HG03039 (cell line): ENCODE data around the gene PFDN1.

Experiments
- ATAC-seq: cut with Tn5 transposase; IDR thresholded peaks from one replicate; pipeline ENCODE4 v1.9.1; 2021; ENCODE audit warnings: mild to moderate bottlenecking, moderate library complexity; ENCODE audit not compliant: unreplicated experiment

PFDN1 gene

GRCh38 chr5:140298183-140298601 is 4.7 kb downstream of the PFDN1 start:
- no peak for ATAC-seq

GRCh38 chr5:140297283-140297682 is 5.6 kb downstream of the PFDN1 start:
- ATAC-seq, result no peak

DNA sequence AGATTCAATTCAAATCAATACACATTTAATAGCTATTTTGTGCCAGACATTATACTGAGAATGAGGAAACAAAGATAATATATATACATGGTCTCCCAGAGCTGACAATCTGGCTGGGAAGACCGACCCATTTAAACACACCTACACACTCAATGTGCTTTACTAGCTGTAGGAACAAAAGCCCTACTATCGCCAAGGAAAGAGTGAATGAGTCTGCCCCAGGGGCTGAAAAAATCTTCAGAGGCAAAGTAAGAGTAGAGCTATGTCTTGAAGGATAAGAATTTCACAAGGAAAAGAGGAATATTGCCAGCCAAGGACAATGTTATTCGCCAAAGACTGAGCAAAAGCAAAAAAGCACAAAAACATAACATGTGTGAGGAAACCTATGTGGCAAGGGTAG is 6.6 kb downstream of the PFDN1 start:
- no peak for ATAC-seq

- ATAC-seq, result no peak
These were observed 7.5 kb downstream of the PFDN1 start for GRCh38 chr5:140295414-140295813.

- no peak for ATAC-seq
These were observed 8.1 kb downstream of the PFDN1 start for GRCh38 chr5:140294753-140295152.

DNA sequence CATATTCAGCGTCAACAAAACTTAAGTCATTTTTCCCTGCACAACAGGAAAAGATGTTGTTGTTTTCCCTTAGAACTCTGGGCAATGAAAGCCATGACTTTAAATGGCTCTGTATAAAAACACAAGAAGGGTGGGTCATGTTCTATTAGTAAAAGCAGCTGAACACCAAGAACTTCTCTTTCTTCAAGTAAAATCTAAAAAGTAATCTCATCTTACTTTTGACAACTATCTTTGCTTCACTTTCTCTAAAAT is 9.1 kb downstream of the PFDN1 start:
- ATAC-seq, result no peak

- ATAC-seq, result no peak
These were observed 9.6 kb downstream of the PFDN1 start for GRCh38 chr5:140293091-140293848.

DNA sequence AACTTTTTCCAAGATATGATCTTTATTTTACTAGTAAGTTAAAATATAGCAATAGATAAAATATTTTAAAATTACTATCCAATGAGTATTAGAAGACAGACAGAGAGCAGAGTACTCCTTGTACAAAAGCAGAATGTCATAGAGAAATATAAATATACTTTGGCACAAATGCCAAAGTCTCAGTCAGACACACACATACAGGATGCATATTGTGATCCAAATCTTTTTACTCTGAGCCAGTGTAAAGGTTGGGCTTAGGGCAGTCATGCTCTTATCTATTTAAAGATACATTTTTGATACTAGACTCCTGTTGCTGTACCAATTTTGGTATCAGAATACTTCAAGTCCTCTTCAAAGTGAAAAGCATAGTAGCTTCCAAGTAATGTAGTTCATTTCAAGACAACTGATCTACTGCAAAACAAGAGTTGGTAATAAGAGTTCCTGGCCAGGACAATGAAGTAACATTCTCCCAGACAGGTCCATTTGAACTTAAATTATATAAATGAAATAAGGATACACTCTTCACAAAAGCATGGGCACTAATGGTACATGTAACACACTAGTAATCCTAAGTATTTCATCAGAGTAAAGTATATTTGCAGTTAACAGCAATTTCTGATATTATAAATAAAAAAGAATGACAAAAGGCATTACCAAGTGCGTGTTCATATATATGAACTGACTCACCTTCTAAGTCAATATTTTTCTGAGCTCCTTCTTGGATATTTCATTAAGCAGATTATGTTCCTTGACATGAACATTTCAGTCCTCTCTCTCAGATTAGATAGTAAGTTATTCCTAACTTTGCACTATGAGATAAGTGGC is 10.5 kb downstream of the PFDN1 start:
- no peak for ATAC-seq

DNA sequence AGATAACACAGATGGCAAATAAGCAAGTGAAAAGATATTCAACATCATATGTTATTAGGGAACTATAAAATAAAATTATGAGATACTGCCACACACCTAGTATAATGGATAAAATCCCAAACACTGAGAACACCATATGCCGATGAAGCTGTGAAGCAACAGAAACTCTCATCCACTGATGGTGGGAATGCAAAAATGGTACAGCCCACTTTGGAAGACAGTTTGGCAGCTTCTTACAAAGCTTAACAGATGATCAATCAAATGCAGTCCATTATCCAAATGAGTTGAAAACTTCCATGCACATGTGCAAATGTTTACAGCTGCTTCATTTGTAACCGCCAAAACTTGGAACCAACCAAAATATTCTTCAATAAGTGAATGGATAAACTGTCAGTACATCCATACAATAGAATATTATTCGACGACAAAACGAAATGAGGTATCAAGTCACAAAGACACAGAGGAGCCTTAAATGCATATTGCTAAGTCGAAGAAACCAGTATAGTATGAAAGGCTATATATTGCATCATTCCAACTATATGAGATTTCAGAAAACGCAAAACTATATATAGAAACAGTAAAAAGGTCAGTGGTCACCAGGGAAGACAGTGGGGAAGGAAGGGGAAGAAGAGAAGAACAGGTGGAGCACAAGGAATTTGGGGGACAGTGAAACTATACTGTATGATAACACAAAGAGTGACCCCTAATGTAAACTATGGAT is 14.9 kb downstream of the PFDN1 start:
- no peak for ATAC-seq

DNA sequence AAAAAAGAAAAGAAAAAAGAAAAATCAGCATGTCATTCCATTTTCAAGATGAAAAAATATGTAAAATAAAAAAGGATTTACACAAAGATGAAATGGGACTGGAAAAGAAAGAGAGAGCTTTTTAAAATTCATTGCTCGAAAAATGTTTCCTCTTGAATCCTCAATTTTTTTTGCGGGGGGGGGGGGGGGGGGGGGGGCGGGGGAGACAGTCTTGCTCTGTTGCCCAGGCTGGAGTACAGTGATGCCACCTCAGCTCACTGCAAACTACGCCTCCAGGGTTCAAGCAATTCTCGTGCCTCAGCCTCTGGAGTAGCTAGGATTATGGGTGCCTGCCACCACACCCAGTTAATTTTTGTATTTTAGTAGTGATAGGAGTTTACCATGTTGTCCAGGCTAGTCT is 16.5 kb downstream of the PFDN1 start:
- ATAC-seq, result no peak

DNA sequence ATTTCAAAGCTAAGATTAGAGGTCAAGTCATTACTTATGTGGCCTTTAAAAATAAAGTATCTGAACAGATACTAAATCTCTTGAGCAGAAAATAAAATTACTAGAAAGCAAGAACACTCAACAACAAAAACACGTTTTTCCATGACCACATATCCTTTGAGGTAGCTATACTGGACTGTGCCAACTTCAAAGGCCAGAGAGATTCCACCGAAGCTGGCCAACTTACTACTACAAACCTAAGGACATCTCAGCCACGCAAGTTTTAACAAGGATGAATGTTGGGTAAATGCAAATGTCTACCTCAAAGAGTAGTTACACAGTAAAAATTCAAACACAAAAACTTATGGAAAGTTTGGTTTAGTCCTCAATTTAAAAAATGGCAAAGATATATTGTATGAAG is 18.9 kb downstream of the PFDN1 start:
- ATAC-seq, result no peak

DNA sequence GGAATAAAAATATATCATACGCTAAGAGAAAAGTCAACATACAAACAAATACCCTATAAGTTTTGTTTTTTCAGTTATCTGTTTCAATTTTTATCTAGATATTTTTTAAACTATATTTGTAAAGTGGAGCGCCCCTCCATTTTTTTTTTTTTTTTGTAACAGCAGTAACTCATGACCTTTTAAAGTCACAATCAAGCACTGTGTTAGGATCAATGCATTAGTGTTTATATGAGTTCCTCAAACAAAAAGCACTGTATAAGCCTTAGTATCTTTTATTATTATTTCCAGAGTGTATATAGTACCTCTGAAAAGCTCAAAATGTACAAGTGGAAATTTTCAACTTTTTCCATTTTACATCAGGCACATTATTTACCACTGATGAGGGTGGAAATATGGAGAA is 20.6 kb downstream of the PFDN1 start:
- no peak for ATAC-seq

DNA sequence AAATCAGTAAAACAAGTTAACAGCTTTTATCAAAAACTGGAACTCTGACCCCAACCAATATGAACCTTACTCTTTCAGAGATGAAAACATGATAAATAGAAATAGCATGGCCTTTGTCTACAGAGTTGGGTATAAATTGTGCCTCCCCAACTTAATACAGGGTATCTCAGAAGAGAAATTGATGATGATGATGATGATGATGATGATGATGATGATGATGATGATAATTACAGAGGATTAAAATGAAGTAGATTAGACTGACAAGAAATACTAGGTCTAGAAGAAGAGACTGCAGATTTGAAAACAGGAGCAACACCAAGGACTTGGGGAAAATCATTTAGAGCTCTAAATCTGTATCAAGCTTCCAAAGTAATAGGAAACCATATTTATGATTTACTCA is 27.1 kb downstream of the PFDN1 start:
- no peak for ATAC-seq

DNA sequence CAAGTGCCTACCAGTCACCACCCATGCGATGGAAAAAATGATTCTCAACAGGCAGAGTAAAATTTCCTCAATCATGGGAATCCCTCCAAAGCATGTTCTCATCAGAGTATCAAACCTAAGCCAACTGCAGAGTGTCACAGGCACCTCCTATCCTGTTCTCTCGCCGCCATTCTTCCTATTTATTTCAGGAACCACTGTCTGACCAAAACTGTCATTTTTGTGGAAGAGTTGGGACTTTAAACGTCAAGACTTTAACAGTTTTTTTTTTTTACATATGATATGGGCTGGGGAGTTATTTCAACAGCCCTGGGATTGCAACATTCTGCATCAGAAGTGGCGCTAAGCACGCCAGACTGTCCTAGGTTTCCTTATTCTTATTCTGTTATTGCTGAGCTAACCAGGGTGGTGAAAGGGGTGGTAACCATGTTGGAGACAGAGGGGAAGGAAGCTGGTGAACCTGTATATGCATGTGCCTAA is 29.5 kb downstream of the PFDN1 start:
- ATAC-seq, result no peak

GRCh38 chr5:140270008-140270407 is 32.9 kb downstream of the PFDN1 start:
- ATAC-seq, result no peak

GRCh38 chr5:140267559-140268018 is 35.3 kb downstream of the PFDN1 start:
- ATAC-seq, result no peak

- ATAC-seq, result no peak
These were observed 35.7 kb downstream of the PFDN1 start for GRCh38 chr5:140267201-140267540.

- no peak for ATAC-seq
These were observed 36.3 kb downstream of the PFDN1 start for GRCh38 chr5:140266471-140267200.

- ATAC-seq, result no peak
These were observed 37.1 kb downstream of the PFDN1 start for GRCh38 chr5:140265845-140266244.

DNA sequence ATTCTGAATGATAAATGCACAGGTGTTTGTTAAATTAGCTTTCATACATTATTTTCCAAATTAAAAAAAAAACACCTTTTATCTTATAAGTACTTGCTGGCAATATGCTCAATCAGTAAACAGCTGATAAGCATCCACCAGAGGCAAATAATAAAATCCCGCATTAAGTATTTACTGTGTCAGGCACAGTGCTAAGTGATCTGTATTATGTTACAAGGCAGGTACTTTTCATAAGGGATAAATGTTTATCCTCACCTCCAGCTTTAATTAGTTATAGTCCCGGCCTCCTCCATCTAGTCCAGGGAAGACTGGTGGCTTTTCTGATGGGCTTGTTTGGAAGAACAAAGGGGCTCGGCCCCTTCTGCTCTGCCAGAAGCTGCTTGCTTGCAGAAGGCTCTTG is 40.1 kb downstream of the PFDN1 start:
- no peak for ATAC-seq

DNA sequence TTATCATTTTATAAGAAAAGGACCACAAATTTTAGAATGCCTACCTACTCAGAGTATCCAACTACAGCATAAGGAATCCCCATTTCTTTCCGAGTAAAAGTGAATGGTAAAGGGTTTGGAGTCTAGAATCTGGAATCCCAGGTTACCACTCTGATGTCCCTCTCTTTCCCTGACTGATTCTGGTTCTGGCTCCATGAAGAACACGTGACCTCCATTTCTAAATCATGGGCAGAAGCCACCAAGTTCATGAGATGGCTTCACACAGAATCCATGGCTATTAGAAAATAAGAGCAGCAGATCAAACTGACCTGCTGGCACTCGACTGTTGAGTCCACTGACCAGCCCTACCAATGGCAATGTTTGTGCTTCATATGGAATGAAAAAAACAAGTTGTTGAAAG is 40.7 kb downstream of the PFDN1 start:
- no peak for ATAC-seq
